AG20443 (cell line): Measurements from ENCODE around the gene ZBTB7B.

ENCODE experiments used
- DNase-seq: peaks from one replicate; pipeline ENCODE4 v3.0.0; 2012; ENCODE audit warnings: low spot score, mixed read lengths

Gene ZBTB7B

DNA sequence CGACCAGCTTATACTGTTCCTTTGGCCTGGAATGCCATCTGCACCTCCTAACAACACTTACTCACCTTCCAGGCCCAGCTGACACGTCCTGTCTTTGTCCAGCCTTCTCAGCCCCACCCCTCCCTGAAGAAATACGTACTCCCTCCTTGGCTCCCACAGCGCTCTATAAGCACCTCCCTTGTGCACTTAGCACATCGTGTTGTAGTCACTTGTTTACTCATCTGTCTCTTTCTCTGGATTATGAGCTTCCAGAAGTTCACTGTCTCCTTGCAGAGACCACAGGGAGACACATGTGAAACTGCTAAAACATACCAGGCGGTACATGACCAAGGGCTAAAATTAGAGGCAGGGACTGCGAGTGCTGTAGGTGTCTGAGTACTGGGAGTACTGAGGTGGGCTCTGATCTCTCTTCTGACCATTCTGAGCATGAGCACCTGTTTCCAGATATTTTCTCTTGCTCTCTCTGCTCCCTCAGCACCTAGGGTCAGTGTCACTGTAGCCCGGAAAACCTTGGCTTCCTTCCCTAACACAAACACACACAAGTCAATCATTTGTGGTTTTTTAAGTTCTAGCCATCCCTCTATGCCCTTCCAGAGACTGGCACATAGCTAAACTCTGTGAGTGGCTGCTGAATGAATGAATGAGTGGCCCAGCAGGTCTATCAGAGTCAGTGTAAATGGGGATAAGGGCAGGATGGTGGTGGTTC, 36.2 kb downstream of the ZBTB7B start:
- DNase-seq, result peak; percentile 46

DNA sequence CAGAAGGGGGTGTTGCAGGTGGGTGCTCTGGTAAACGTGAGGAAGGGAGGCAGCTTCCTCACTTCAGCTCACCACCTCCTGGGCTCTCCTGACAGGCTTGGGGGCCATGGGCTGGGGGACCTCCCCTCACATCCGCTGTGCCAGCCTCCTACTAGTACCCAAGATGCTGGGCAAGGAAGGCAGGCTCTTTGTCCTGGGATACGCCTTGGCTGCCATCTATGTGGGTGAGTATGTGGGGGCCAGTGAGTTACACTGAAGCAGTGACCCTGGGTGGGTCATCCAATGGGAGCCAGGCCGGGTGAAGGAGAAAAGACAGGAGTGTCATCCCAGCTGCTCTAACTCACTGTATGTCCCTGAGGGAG, 36.7 kb downstream of the ZBTB7B start:
- DNase-seq, result no peak

DNA sequence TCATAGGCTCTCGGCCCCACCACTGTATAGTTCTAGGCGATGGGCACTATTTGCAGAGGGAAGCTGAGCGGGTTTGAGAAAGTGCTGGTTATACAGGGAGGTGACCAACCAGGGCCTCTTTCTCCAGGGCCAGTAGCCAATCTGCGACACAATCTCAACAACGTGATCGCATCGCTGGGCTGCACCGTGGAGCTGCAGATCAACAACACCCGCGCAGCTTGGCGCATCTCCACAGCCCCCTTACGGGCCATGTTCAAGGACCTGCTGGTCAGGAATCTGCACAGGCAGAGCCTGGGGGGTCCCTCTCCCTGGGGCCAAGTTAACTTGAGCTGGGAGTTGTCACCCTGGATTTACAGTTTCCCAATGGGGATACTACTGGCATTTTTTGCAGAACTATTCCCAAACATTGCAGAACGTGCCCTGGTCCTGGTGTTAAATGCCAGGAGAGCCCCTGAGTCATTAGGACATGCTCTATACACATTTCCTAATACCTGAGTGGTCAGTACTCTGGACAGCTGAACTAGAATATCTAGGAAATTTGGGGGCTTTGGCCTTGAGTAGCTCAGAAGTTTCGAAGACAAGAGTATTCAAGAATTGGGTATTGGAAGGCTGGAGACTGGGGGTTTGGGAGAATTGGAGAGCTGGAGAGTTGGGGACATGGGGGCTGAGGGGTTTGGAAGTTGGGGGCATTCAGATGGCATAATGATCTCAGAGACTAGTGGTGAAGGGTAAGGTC, 37.9 kb downstream of the ZBTB7B start:
- no peak for DNase-seq

DNA sequence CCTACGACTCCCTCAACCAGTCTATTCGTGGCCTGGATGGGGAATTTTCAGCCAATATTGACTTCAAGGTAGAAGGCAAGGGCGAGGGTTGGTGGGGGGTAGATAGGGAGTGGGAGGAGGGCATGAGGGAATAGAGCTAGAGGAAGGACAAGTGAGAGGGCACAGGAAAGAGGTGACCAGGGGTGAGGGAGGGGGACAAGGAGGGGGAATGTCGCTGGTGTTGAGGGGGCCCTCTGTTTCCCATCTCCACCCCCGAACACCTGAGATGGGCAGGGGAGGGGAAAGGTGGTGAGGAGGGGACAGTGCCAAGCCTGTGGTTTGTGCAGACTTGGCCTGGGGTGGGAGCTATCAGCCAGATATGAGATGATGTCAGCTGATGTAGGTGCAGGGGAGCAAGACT, 40.2 kb downstream of the ZBTB7B start:
- DNase-seq, result no peak

DNA sequence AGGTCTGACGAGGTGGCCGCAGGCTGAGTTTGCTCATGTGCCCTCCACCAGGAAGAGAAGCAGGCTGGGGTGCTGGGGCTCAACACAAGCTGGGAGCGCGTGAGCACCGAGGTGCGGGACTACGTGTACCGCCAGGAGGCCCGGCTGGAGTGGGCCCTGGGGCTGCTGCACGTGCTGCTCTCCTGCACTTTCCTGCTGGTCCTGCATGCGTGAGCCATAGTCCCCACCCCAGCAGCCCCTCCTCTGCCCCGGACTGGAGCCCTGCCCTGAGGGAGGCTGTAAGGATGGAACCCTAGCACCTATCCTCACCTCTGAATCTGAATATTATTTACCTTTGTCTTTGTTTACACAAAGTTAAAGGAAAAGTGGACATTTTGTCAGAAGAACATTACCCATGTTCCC, 40.7 kb downstream of the ZBTB7B start:
- no peak for DNase-seq

DNA sequence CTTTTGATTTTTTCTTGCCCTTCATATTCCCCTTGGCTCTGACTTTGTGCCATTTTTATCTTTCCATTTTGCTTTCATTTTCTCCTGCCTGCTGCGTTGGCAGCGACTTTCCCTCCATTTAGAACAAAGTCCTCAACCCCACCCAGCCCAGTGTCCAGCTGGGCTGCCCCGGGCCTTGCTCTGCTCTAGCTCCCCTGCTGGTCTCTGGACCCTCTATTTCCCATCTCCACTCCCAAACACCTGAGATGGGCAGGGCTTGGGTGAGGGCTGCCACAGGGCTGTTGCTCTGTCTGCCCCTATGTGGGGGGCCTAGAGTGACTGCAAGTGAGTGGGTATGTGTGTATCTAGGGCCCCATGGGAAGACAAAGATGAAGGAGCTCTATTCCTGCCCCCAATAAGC, 41.2 kb downstream of the ZBTB7B start:
- no peak for DNase-seq

DNA sequence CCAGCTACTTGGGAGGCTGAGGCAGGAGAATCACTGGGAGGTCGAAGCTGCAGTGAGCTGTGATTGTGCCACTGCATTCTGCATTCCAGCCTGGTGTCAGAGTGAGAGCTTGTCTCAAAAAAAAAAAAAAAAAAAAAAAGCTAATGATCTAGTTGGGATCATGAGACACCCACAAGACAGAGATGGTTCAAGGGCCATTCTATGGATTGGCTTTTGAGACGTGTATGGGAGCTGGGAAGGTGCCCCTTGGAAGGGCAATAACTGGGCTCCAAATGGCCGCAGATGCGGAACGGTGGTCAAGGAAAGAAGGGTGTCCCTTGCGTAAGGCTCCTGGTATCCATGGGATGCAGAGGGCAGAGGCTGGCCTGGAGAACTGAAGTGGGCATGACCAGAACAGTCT, 41.8 kb downstream of the ZBTB7B start:
- DNase-seq, result no peak

DNA sequence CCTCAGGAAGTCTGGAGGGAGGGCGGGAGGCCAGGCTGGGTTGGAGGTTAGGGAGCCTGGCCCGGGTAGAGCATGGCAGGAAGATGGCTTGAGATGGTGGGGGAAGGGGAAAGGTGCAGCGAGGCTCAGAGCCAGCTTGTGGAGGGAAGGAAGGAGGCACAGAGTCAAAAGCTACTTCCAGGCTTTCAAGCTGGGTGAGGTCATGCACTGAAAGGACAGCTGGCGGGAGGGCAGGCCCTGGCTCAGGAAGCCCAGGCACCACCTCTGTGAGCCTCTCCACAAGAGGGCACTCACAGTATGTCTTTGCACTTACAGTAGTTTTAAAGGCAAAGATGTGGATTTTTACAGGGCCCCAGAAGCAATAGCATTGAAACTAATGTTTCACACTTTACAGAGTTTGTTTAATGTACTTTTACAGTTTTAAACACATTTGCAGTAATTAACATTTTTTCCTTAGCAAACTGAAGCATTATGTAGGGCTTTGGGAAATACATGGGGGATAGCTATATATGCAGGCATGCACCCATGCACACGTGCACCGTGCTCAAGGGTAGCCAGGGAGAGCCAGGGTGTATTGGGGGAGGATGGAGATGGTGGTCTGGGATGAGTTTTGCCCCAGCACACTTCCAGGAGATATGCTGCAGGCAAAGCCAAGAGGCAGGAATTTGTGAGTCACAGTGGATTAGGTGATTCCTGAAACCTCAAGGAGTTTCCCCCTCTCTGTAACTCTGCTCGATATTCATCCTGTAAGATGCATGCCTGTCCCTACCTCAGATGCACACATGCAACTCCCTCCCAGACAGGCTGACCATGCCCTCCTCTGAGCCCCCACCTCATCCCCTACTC, 42.4 kb downstream of the ZBTB7B start:
- peak; percentile 94 for DNase-seq

DNA sequence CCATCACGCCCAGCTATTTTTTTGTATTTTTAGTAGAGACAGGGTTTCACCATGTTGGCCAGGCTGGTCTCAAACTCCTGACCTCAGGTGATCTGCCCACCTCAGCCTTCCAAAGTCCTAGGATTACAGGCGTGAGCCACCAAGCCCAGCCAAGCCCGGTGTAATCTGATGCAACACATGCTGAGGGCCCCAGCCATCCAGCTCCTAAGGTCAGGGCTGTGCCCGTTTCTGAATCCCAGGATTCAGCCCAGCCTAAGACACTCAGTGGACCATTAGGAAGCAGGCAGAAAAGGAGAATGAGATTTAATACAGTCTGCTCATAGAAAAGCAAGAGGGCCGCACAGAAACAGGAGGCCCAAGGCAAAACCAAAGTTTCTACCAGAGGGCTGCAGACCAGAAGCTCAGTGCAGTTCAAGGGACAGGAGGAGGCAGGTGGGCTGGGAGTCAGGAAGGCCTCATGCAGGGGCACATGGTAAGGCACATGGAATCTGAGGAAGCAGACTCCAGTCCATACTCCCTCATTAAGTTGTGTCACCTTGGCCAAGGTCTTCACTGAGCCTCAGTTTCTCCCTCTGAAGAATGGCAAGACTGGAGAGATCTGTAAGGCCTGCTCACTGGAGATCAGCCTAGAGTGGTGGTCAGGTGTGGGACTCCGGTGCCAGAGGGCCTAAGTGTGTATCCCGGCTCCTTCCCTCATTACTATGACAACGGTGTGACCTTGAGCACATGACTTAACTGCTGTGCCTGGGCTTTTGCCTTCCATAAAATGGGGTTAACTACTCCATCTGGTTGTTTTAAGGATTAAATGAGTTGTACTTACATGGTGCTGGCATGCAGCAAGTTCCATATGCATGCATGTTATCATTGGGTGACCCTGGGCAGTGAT, 46.1 kb downstream of the ZBTB7B start:
- DNase-seq, result no peak

DNA sequence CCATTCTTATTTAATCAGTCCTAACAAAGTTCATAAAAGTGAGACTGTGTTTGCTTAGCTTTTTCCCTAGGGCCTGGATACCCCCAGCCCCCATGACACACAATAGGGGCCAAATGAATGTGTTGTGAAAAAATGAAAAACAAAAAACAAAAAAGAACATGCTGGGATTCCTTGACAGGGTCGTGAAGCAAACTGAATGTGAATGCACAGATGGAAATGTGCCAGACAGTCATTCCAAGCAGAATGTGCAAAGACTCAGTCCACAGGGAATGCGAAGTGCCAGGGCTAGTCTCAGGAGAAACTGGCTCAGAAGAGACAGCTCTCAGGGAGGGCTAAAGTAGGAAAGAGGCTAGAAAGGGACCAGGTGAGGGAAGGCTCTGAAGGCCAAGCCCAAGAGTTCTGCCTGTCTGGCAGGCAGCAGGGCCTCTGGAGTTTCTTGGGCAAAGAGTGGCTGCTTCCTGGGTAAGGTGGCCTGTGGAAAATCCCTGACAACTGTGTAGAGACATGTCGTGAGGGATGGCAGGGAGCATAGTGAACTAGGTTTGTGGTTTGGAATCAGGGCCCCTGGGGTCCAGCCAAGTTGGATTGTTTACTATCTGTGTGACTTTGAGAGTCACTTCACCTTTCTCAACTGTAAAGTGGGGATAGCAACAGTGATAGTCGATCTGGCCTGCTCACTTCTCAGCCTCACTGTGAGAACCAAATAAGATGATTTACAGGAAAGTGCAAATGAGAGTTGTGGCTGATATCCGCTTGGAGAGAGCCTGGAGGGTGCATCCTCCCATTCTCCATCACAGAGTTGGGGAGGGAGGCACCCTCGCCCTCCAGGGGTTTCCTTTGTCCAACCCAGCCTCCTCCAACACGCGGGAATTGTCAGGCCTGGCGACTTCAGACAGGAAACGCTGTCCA, 47.3 kb downstream of the ZBTB7B start:
- DNase-seq, result no peak

DNA sequence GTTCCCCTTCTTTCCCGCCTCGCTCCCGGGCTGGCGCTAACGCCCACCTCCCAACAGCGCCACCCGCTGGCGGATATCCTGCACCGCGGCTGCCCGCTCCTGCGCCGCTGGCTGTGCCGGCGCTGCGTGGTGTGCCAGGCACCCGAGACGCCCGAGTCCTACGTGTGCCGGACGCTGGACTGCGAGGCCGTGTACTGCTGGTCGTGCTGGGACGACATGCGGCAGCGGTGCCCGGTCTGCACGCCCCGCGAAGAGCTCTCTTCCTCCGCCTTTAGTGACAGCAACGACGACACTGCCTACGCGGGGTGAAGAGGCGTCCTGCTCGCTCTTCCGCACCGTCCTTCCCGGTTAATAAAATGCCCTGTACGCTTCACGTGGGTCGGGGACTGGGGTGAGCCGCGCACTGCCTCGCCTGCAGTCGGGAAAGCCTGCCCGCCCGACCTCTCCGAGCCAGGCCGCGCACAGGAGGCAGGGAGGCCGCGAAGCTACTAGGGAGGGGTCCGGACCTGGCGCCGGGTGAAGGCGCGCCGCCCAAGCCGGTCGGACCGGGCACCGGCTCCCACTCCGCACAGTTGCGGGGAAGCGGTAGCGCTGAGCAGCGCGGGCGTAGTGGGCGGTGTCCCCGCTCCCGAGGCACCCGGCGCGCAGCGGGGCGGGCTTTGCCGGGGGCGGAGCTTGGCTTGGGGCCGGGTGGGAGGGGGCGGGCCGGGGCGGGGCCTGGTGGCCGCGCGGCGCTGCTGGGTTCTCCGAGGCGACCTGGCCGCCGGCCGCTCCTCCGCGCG, 48.1 kb downstream of the ZBTB7B start, which contains the start of gene ADAM15:
Gene ADAM15 (plus strand): TSS at position 757 of the 782 bp plus-strand sequence. CDS start 71 bp downstream, outside the sequence.
- DNase-seq, result peak; percentile 97

DNA sequence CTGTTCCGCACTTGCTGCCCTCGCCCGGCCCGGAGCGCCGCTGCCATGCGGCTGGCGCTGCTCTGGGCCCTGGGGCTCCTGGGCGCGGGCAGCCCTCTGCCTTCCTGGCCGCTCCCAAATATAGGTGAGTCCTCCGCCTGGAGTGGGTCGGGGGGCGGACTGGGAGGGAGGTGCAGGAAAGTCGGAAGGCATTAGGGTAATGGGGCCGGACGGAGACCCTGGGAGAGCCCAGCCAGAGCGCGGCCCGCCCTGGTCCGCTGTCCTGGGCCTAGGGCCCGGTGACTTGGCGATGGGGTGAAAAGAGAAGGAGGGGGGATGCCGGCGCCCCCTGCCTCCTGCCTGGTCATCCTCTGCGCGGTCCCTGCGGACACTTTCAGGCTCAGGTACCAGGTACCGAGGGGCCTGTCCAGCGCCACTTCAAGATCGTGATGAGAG, 48.8 kb downstream of the ZBTB7B start:
- no peak for DNase-seq

DNA sequence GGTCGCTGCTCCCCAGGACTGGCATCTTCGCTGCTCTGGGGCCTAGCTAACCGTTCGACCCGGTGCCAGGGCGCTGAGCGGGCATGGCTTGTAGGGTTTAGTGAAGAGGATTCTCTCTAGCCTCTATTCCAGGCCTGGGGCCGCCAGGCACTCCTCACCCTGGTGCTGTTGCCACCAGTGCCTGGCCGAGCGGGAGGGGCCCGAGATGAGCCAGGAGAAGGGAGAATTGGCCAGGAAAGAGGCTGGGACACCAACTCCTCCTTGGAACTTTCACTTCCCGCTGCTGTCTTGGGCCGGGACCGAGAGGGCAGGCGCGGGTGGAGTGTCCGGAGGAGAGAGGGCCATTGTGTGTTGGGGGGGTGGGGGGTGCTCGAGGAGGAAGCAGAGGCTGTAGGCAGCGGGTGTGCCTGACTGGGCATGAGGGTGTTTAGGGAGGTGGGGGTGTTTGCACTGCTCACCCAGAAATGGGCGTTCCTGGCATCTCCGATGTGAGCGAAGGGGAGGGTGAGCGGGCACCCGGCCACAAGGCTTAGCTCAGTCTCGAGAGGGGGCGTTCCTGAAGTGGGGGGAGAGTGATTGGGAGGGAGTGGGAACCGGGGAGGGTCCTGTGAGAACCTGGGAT, 49.3 kb downstream of the ZBTB7B start:
- peak; percentile 64 for DNase-seq

DNA sequence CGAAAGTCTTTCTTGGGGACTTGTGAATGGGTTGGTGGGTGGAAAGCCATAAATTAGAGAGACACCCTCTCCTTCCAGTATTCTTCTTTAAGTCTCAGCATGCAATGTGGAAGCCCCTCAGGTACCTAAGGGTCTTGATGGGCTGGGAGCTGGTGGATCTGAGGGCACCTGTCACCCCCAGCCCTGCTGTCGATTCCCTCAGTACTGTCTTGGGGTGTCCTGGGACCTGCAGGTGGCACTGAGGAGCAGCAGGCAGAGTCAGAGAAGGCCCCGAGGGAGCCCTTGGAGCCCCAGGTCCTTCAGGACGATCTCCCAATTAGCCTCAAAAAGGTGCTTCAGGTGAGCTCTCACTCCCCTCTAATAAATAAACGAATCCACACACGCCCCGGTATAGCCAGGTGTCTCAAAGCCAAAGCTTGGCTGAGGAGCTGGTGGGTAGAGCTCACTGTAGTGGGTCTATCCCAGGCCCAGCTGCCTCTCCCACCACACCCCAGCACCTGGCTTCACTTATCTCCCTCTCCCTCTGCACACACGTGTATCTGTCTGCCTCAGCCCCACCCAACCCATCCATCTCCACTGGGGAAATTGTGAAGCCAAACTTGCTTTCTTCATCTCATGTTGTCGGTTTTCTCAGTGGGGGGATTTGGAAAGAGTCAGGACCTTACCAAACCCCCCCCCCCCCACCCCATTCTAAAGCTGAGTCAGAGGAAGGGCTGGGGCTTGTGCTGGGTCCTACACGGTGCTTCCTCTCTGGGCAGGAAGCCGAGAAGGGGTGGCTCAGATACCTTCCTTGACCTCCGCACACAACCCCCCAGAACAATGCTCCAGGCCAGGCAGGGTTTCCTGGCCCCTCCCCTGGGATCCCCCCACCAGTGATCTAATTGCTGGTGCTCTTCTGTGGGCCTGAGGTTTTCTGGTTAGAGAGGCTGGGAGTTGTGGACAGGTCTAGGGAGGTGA, 50.1 kb downstream of the ZBTB7B start:
- no peak for DNase-seq

DNA sequence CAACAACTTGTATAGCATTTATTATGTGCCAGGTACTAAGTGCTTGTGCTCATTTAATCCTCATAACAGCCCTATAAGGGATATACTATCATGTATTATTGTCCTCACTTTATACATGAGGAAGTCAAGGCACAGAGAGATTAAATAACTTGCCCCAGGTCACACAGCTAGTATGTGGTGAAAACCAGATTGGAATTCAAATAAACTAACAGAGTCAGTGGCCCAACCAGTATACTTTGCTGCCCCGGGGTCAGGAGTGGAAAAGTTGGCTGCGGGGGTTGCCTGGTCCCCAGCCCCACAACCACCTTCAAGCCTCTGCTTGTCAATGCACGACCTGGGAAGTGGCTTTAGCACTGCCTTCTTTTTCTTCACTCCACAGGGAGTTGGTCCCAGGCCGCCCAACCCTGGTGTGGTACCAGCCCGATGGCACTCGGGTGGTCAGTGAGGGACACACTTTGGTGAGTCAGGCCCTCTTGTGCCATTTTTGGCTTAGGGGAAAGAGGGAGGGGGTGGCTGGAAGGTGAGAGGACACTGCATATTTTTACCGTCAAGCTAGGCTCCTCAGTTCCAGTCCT, 51.0 kb downstream of the ZBTB7B start:
- DNase-seq, result no peak

DNA sequence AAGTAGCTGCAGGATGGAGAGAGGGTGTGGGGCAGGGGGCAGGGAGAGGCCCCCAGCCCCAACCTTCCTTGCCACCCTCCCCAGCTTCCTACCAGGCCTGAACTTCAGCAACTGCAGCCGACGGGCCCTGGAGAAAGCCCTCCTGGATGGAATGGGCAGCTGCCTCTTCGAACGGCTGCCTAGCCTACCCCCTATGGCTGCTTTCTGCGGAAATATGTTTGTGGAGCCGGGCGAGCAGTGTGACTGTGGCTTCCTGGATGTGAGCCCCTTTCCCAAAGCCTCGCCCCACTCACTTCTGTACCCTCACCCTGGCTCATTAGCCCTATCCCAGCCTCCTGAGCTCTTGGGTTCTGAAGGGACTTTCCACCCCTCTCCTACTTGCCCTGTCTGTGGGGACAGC, 54.5 kb downstream of the ZBTB7B start:
- DNase-seq, result no peak

DNA sequence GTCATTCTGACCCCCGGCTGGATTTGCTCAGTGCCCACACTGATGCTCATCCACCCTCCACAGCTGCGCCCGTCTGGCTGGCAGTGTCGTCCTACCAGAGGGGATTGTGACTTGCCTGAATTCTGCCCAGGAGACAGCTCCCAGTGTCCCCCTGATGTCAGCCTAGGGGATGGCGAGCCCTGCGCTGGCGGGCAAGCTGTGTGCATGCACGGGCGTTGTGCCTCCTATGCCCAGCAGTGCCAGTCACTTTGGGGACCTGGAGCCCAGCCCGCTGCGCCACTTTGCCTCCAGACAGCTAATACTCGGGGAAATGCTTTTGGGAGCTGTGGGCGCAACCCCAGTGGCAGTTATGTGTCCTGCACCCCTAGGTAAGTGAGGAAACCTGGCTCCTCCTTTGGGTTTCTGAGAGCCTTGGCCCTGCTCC, 55.2 kb downstream of the ZBTB7B start:
- DNase-seq, result no peak

DNA sequence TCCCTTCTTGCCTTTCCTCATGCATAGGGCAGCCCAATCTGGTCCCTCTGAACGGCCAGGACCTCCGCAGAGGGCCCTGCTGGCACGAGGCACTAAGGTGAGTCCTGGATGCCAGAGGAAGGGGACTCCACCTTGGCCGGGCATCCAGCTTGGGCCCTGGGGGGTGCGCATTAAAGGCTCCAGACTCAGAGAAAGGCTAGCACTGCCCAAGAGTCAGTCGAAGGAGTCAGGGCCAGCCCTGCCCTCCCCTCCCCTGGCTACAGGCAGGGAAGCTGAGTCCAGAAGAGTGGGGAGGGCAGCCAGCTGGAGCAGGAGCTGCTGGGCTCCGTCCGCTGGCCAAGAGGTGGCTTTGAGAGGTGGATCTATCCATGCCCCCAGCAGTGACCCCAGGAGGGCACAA, 58.1 kb downstream of the ZBTB7B start:
- DNase-seq, result no peak
